Medulla oblongata (tissue), 1 donor: ENCODE results near the gene MTCH1.

Experiments
- DNase-seq: peaks from one replicate; pipeline ENCODE4 v3.0.0-alpha.2; 2015; ENCODE audit errors: extremely low spot score

MTCH1 gene

DNA sequence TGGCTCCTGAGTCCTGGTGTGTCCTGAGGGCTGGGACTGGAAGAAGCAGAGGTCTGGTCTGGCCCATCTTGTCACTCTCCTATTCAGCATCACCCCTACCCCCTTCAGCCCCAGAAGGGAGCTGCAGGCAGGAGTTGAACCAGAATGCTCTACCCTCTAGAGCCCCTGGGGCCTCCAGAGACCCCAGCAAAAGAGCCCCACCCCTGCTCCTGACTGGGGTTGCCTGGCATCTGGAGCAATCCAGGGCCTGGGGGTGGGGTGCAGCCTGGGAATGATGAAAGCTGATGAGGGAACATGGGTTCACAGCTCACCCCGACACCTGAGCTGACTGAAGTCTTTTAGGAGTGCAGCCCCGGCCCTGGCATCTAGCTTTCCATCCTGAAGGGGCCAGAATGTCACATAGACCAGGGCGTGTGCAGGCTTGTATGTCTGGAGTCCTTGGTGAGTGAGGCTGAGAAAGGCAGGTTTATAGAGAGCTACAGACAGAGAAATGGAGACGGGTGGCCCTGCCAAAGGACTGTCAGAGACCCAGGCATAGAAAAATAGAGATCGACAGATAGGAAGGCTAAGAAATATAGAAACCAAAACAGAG is 31.7 kb upstream of the MTCH1 start:
- no peak for DNase-seq

DNA sequence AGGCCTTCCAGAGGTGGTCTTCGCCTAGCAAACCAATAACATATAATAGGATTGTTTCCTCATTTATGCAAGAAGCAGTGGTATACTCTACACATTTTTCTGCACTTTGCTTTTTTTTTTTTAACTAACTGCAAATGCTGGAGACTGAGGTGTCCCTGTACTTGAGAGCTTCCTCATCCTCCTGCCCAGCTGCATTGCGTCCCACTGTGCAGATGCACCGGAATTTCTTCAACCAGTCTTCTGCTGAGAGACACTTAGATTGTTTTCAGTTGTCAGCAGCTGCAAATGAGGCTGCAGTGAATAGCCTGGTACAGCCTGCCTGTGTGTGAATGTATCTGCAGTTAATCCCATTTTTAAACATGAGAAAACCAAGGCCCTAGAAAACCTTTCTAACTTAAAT is 31.0 kb upstream of the MTCH1 start:
- DNase-seq = peak; percentile 40

DNA sequence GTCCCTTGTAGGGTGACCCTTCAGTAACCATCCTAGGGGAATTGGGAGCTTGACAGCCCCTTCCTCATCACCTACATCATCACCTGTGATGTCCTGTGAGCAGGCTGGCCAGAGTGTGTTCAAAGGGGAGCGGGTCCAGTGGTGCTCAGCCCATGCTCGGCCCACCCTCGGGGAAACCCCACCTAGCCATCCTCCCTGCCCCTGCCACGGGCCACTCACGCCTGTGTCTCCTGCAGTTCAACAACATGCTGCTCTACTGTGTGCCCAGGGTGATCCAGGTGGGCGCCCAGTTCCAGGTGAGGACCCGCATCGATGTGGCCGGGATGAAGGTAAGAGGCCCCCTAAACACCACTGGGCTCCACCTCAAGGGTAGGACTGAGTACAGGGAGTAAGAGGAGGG is 29.5 kb upstream of the MTCH1 start:
- no peak for DNase-seq

DNA sequence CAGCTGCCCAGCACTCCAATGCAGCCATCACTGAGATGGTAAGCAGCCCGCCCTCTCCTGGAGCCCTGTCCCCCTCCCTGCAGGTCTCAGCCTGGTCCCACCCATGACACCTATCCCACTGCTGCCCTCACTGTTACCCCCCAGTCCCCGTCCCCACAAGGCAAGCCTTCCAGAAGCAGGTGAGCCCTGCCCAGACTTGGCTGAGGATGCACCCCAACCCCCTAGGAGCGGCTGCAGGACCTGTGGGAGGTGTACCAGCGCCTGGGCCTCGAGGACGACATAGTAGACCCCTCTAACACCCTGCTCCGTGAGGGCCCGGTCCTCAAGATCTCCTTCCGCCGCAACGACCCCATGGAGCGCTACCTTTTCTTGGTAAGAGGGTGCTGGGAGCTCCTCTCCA is 28.7 kb upstream of the MTCH1 start:
- no peak for DNase-seq

DNA sequence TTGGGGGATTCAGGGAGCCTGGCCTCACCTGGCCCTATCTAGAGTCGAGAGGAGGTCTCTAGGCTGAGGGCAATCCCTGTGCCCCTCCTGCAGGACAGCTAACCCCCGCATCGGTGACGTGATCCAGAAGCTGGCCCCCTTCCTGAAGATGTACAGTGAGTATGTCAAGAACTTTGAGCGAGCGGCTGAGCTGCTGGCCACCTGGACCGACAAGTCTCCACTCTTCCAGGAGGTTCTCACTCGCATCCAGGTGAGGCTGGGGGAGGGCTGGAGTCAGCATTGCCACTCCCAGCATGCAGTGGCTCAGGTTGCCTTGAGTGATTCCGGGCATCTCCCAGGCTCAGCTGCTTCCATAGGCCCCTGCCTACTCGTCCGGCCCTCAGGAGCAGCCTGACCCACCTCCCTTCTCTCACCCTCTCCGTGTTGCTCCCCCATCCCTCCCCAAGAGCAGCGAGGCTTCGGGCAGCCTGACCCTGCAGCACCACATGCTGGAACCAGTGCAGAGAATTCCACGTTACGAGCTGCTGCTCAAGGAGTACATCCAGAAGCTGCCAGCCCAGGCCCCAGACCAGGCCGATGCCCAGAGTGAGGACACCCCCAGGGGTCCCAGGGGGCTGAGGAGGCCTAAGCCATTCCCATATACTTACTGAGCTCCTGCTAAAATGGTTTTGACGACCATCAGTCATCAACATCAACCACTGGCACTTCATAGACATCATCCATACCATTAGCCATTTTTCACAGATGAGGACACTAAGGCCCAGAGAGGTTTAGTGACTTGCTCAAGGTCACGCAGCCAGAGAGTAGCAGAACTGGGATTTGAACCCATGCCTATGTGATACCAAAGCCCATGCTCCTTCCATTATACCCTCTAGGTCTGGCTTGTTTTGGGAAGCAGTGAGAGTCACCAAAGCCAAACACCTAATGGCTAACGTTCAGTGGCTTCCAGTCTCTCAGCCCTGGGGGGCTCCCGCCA is 27.8 kb upstream of the MTCH1 start:
- DNase-seq = no peak

DNA sequence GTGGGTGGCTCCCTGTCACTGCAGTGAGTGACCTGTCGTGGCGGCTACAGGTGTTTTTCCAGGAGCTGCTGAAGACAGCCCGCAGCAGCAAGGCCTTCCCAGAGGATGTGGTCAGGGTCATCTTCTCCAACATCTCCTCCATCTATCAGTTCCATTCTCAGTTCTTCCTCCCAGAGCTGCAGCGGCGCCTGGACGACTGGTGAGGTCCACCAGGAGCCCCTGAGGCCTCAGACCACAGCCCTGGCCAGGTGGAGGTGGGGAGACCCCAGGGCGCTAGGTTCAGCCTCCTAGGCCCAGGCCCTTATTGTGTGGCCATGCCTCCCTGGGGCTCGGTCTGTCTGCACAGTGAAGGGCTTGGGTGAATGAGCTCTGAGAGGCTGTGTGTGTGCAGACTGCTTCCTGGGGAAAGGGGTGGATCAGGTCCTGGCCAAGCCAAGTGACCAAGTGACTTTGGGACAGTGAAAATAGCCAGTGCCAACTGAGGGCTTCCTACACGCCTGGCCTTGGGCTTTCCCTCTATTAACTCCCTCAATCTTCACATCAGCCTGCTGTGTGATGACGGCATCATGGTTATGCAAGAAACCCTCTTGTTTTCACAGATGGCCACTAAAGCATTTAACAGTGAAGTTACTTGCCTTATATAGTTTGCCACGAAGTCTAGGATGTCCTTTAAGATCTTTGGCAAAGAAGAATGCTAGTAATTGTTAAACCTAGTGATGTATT is 25.8 kb upstream of the MTCH1 start:
- no peak for DNase-seq

DNA sequence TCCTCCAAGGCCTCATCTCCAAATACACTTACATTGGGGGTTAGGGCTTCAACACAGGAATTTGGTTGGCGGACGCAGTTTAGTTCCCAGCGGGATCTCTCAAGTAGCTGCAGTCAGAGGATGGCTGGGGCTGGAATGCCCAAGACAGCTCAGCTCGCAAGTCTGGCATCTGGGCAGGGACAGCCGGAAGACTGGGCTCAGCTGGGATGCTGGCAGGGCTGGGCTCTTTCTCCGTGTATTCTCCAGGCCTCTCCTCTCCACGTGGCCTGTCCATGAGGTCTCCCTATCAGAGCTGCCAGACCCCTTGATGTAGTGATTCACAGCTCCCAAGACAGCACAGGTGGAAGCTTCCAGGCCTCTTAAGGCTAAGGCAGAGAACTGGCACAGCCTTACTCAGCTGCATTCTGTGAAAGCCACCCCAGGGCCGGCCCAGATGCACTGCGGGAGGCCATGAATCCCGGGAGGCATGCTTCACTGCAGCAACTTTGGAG is 24.5 kb upstream of the MTCH1 start:
- peak; percentile 48 for DNase-seq

DNA sequence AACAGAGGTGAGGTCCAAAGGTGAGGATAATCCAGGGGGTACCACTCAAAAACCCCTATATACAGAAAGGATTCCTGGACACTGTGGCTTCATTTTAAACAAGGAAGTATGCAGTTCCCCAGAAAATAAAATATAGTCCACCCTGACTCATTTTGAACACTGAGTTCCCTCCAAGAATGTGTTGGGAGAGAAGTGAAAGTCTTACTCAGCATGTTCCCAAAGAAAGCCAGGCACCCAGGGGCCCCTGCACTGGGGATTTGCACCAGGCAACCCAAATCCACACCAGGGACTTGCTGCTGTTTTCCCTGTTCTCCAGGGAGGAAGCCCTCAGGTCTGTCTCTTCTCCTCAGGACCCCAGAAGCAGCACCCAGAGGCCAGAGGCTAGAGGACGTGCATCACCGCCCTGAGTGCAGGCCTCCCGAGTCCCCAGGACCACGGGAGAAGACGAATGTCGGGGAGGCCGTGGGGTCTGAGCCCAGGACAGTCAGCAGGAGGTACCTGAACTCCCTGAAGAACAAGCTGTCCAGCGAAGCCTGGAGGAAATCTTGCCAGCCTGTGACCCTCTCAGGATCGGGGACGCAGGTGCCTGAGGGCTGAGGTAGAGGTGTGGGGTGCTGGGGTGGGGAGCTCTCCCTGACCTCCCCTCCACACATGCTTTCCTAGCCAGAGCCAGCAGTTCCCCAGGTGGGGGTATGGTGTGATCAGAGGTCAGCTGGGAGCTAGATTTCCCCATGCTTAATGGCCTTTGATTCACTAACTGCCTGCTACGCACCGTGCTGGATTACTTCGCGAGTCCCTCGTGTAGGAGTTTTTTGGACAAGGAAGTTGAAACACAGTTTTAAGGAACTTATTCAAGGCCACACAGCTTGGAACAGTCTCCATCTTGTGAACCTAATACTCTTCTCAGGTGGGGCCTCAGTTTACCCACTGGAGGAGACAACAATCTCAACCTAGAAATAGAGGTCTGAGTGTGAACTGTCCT is 22.8 kb upstream of the MTCH1 start:
- DNase-seq = peak; percentile 74

DNA sequence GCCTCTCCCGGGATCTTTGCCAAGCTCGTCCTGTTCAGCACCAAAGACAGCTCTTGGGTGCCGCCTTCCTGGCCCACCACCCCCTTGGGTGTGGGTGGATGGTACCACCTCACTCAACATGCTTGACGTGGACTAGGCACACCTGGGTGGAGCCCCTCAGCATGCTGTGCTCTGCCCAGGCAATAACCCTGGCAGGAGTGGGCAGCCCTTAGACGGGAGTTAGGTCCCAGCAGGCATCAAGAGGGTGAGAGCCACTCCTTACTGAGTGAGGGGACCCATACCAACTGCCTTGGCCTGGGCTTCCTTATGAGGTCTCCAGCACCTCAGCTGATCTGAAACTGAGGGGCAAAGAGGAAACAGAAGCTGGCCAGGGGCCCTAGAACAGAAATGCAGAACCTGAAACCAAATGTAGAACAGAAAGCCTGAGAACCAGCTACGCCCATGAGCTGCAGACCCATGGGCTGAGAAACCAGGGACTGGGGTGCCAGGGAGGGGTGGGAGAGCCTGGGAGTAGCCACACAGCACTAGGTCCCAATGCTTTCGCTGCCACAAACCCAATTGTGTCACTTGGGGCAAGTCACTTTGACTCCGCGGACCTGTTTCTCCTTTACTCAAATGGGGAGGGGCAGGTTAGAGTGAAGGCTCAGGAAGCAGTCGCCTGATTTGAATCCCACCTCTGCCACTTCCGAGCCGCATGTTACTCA is 21.5 kb upstream of the MTCH1 start:
- DNase-seq = peak; percentile 78

DNA sequence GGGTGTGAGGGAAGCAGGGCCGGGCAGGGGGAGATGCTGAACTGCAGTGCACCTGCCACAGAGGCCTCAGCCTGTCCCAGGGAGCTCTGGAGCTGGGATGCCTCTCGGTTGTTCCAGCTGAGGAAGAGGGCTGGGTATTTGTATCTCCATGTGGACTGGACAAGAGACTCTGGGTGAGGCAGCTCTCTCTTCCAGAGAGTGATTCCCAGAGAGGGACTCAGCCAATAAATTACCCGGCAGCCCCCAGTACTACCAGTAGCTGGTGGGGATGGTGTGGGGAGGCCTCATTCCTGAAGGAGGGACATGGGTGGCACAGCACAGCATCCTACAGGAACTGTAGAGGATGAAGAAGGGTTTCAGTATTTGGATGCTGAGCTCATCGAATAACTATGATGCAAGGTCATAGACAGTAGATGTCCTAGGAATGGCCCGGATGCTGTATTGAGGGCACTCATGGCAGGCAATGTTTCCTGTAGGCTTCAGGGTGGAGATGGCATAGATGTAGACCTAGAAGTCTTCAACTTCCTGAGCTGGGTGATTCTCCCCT is 20.9 kb upstream of the MTCH1 start:
- DNase-seq = no peak

DNA sequence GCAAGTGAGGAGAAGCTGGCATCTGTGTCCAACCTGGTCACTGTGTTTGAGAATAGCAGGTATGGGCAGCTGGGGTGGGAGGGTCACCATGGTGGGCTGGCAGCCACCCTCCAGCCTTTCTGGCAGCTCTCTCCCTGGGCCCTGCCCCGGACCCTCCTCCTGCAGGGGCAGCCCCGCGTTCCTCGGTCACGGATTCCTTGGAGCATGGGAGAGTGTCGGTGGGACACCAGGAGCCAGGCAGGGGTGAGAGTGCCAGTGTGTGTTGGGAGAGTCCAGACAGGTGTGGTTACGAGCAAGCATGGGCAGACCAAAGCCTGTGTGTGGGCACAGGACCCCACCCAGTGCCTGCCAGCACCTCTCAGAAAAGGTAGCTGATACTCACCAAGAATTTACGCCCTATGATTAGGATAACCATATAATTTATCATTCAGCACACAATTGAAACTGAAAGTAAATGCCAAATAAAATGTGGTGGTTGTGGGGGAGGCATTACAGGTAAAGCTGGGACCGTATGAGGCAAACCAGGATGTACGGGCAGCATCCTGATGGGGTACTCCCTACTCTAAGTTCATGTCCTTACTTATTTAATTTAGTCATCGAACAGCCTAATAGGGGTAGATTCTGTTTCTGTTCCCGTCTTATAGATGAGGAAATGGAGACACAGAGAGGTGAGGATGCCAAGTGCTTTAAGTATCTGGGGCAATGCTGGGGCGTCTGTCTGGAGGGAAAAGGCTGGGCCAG is 20.0 kb upstream of the MTCH1 start:
- no peak for DNase-seq

DNA sequence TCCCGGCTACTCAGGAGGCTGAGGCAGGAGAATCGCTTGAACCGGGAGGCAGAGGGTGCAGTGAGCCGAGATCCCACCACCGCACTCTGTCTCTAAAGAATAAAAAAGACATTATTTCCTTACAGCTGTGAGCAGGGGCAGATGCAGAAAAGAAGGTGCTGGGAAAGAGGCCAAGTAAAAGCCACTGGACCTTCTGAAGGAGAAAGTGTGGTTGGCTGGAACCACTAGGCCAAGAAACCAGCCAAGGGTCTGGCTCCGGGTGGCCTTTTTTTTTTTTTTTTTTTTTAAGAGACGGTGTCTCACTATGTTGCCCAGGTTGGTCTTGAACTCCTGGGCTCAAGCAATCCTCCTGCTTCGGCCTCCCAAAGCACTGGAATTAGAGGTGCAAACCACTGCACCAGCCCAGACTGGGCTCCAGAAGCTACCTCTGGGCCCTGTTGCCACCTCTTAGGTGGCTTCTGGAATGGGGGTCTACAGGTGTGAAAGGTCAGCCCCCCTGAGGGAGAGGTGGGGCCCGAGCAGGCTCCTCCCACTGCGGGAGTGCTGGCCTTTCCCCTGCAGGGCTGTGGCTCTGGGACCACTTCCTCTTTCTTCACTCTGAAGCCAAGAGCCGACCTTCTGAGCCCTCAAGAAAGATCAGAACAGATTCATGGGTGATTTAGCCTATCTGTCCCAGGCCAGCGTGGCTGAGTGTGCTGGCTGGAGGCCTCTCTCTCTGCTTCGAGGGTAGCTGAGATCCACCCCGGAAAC is 19.2 kb upstream of the MTCH1 start, which contains the start of gene FGD2:
TSS of gene FGD2 (plus strand) at position 595 of the 750 bp plus-strand sequence. CDS start 163 bp downstream, outside the sequence.
- peak; percentile 33 for DNase-seq

DNA sequence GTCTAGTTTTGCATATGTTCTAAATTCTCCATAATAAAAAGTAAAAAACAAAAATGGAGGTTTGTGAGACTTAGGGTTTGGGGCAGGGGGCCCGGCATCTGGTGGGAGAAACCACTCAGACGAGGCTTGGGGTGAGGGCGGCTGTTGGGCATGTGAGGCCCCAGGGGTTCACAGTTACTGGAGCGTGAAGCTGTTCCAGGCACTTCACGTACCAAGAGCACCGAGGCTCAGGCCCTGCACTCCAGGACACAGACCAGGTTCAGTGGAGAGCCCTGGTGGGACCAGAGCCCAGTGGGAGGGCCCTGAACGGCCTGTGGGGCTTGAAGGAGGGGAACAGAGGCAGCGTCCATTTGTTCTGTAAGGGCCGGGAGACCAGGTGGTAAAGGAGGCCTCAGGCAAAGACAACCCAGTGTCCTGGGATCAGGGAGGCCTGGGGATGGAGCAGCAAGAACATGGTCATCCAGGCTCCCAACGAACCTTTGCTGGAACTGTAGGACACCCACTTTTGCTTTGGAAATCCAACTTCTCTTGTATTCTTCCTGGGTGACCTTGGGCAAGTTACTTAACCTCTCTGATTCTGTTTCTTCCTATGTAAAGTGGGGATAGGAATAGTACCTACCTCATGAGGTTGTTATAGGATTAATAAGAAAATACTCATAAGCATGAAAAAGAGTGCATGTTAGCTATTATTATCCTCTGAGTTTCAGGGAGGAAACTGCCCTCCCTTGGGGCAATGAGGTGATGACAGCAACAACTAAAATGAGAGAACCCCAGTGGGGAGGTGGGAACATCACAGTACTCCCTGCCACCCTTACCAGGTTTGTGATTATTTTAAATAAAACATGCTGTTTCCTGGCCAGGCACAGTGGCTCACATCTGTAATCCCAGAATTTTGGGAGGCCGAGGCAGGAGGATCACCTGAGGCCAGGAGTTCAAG is 18.3 kb upstream of the MTCH1 start:
- no peak for DNase-seq

DNA sequence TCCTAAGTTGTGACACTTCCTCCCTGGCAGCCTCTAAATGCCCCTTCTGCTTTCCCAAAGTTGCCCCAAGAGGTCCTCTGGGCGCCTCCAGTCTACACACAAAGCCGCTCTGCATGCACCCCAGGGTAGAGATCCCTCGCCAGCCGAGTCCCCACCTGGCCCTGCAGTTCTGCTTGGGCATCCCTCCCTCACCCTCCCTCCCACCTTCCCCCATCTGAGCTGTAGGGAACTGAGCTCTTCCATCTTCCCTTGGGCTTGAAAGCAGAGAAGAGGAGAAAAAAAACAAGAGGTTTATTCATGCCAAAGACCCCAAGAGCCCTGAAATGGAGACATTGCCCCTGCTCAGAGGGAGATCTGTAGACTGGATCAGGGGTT is 13.7 kb upstream of the MTCH1 start:
- no peak for DNase-seq

DNA sequence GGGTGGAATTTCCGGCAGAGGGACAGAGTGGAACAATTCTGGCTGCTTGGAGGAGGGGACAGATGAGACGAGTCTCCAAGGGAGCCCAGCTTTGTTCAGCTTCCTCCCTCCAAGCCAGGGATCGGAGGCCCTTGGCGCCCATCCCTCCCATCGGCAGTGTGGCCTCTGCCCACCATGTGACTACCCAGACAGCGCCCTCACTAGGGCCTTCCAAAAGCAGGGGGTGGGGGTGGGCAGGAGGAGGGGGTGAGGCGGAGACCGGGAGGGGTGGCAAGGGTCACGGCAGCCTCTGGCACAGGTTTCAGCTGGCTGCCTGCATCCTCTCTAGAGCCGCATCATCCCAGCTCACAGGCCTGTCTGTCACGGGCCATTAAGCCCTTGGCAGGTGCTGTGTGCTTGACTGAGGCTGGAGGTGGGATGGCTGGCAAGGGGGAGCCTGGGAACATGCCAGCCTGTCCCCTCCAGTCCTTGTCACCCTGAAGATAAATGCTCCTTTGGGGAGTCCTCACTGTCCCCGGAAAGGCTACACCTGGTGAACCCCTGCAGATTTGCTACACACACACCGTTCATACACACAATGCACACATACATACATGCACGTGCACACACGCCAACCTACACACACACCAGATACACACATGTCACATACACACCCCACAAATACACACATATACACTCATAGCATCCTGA is 13.2 kb upstream of the MTCH1 start:
- peak; percentile 69 for DNase-seq

DNA sequence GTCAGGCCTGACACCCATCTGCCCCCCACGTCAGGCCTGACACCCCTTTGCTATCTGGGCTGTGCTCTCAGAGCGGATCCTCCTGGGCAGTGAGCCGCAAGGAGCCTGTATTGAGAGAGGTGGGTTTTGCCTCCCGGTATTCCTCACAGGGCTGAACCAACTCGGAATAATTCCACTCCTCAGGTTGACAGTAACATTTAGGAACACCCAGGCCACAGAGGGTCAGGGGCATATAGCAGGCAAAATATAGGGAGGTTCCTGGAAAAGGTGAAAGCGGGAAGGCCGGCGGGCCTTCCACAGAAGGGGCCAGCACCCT is 12.7 kb upstream of the MTCH1 start:
- DNase-seq = no peak
